Peyer's patch (tissue), 4 donors: Measurements from ENCODE around the gene TLE7. TPM values are rescaled to one million over a fixed set of nuclear protein-coding genes. Genes with fewer than 3 reads are reported as not detected.

Experiments used
- DNase-seq, 3 donors: peaks; one replicate each; pipeline ENCODE4 v3.0.0-alpha.2; 2017 to 2019
- H3K27ac ChIP-seq, 4 donors: fragments of 200-600 bp; sonication (generic); one replicate each; pipeline ENCODE4 v1.5.1; 2016 to 2019
- H3K27me3 ChIP-seq, 2 donors: fragments of 200-600 bp; sonication (generic); one replicate each; pipeline ENCODE4 v1.5.1; 2019
- H3K36me3 ChIP-seq, 3 donors: fragments of 200-600 bp; sonication (generic); one replicate each; pipeline ENCODE4 v1.5.1; 2016 to 2019
- H3K4me1 ChIP-seq, 4 donors: fragments of 200-600 bp; sonication (generic); one replicate each; pipeline ENCODE4 v1.5.1; 2016 to 2019
- H3K4me3 ChIP-seq, 4 donors: fragments of 200-600 bp; sonication (generic); 1 replicate in 3 of 4; 2 replicates in 1 of 4; pipeline ENCODE4 v1.5.1; 2016 to 2019; ENCODE audit warnings: mild to moderate bottlenecking in 1 of 4
- H3K9me3 ChIP-seq, 4 donors: fragments of 200-600 bp; sonication (generic); one replicate each; pipeline ENCODE4 v1.5.1; 2016 to 2019; ENCODE audit warnings: mild to moderate bottlenecking in 1 of 4
- CTCF ChIP-seq, 6 experiments: fragments of 450-650 bp in 4 of 6; fragments of 200-600 bp in 2 of 6; sonication (generic) in 1 of 6; IDR thresholded peaks; one replicate each; pipeline ENCODE4 v1.5.1; 2017 to 2019; ENCODE audit warnings: antibody characterized with exemption in 6 of 6, mild to moderate bottlenecking in 3 of 6, moderate library complexity in 1 of 6
- POLR2A ChIP-seq, 2 donors: fragments of 450-650 bp; IDR thresholded peaks; one replicate each; pipeline ENCODE4 v1.5.1; 2017; ENCODE audit warnings: antibody characterized with exemption in 2 of 2, mild to moderate bottlenecking in 2 of 2, moderate library complexity in 2 of 2
- total RNA-seq, 4 donors: library from RNA; depleted of rRNA; stranded (reverse); fragments of >200 nt; gene quantifications; one replicate each; pipeline ENCODE4 v1.1.0, GENCODE V29; 2016

Gene TLE7
- total RNA-seq, 4 donors from 2014 or later, result not detected

GRCh38 chr16:71380831-71381230, 61.0 kb downstream of the TLE7 start:
- Histone ChIP-seq H3K9me3 (no peaks in the 10 kb centered on the region), H3K27ac (no peak overlapping the region), H3K4me1 (no peaks in the 10 kb centered on the region), H3K36me3 (no peaks in the 10 kb centered on the region), H3K4me3 (no peak overlapping the region), H3K27me3 (no peaks in the 10 kb centered on the region)
- no peak for DNase-seq
- TF ChIP-seq CTCF (IDR thresholded peaks at IDR 0.05) (no peak), POLR2A (IDR thresholded peaks at IDR 0.05) (no peak)

Other genes starting within 250 kb of the TLE7 start
- 1 to 10 TPM in 2 of 4 donors, under 1 TPM in 1, not detected in 1; 0.35 to 4.6 (median 3.3) TPM for gene HYDIN, start 211.3 kb downstream of the TLE7 start, total RNA-seq
- gene CMTR2, start 152.7 kb downstream of the TLE7 start, total RNA-seq, result 10 to 100 TPM; 18.2 to 50.6 (median 37.0) TPM
- 1 to 10 TPM in 3 of 4 donors, not detected in 1; 2.3 to 5.5 (median 3.6) TPM for gene CALB2, start 83.3 kb downstream of the TLE7 start, total RNA-seq
- gene ZNF23, start 20.2 kb upstream of the TLE7 start, total RNA-seq, result 10 to 100 TPM in 2 of 4 donors, 1 to 10 TPM in 2; 4.4 to 28.9 (median 9.5) TPM
- 10 to 100 TPM in 2 of 4 donors, 1 to 10 TPM in 2; 4.4 to 14.9 (median 10.1) TPM for gene ZNF19, start 47.3 kb upstream of the TLE7 start, total RNA-seq
- not detected for gene CHST4, start 84.4 kb upstream of the TLE7 start, total RNA-seq
- gene TAT, start 135.0 kb upstream of the TLE7 start, total RNA-seq, result 1 to 10 TPM in 3 of 4 donors, not detected in 1; 2.4 to 5.8 (median 3.1) TPM
- 100 to 1,000 TPM in 3 of 4 donors, 10 to 100 TPM in 1; 66.0 to 167 (median 154) TPM for gene MARVELD3, start 184.1 kb upstream of the TLE7 start, total RNA-seq